ENCODE data around the gene POLG2. TPM values are rescaled to one million over a fixed set of nuclear protein-coding genes. Genes with fewer than 3 reads are reported as not detected.

POLG2 gene
- total RNA-seq, 1 donor from 2014 or later, result 10.8 TPM

GRCh38 chr17:64505340-64506200 is 8.7 kb upstream of the POLG2 start:
- no peaks in the 10 kb centered on the region for H3K27me3 ChIP-seq (ENCODE audit: control insufficient read depth, insufficient read depth, low read length)
- peaks cover 30% of the 10 kb centered on the region for H3K36me3 ChIP-seq (ENCODE audit: control insufficient read depth, insufficient read depth, low read length)
- peak; percentile 59 for DNase-seq (ENCODE audit: low read depth)
- H3K4me3 ChIP-seq (ENCODE audit: low read depth, low read length), result peak overlapping the region; percentile 61
- TF ChIP-seq, protein P1, sequence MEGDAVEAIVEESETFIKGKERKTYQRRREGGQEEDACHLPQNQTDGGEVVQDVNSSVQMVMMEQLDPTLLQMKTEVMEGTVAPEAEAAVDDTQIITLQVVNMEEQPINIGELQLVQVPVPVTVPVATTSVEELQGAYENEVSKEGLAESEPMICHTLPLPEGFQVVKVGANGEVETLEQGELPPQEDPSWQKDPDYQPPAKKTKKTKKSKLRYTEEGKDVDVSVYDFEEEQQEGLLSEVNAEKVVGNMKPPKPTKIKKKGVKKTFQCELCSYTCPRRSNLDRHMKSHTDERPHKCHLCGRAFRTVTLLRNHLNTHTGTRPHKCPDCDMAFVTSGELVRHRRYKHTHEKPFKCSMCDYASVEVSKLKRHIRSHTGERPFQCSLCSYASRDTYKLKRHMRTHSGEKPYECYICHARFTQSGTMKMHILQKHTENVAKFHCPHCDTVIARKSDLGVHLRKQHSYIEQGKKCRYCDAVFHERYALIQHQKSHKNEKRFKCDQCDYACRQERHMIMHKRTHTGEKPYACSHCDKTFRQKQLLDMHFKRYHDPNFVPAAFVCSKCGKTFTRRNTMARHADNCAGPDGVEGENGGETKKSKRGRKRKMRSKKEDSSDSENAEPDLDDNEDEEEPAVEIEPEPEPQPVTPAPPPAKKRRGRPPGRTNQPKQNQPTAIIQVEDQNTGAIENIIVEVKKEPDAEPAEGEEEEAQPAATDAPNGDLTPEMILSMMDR (IDR thresholded peaks at IDR 0.05; ENCODE audit: insufficient read depth, low read length, severe bottlenecking), result no peak
- FAIRE-seq, result no peak

GRCh38 chr17:64504769-64505339 is 8.0 kb upstream of the POLG2 start:
- peak overlapping the region; percentile 61 for H3K4me3 ChIP-seq (ENCODE audit: low read depth, low read length)
- FAIRE-seq (no peak), DNase-seq (ENCODE audit: low read depth) (peak; percentile 25)
- H3K36me3 ChIP-seq (ENCODE audit: control insufficient read depth, insufficient read depth, low read length), result peaks cover 33% of the 10 kb centered on the region
- TF ChIP-seq, protein P1 (IDR thresholded peaks at IDR 0.05; ENCODE audit: insufficient read depth, low read length, severe bottlenecking), result no peak
- no peaks in the 10 kb centered on the region for H3K27me3 ChIP-seq (ENCODE audit: control insufficient read depth, insufficient read depth, low read length)

GRCh38 chr17:64503821-64504768 is 7.2 kb upstream of the POLG2 start:
- no peak for FAIRE-seq
- TF ChIP-seq, protein P1 (IDR thresholded peaks at IDR 0.05; ENCODE audit: insufficient read depth, low read length, severe bottlenecking), result no peak
- peaks cover 33% of the 10 kb centered on the region for H3K36me3 ChIP-seq (ENCODE audit: control insufficient read depth, insufficient read depth, low read length)

DNA sequence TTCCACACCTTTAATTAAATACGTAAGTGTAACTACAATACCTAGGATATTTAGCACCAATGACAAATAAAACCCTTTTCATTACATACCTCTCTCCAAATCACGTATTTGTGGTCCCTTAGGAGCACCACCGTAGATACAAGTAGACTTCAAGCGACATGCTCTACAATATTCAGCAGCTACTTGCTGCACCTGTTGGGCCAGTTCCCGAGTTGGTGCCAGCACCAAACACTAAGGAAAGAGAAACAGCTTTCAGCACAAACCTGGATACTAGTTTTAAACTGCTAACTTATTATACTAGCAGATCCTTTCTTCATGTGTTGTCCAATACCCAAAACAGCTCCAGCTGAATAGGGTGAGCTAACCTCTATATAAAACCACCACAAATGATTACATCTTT is 6.5 kb upstream of the POLG2 start:
- DNase-seq (ENCODE audit: low read depth) (no peak), FAIRE-seq (no peak)
- Histone ChIP-seq H3K27me3 (ENCODE audit: control insufficient read depth, insufficient read depth, low read length) (no peaks in the 10 kb centered on the region), H3K4me3 (ENCODE audit: low read depth, low read length) (no peak overlapping the region), H3K36me3 (ENCODE audit: control insufficient read depth, insufficient read depth, low read length) (peaks cover 30% of the 10 kb centered on the region)
- TF ChIP-seq, protein P1 (IDR thresholded peaks at IDR 0.05; ENCODE audit: insufficient read depth, low read length, severe bottlenecking), result no peak

More at GRCh38 chr17:64503821-64504768, 7.2 kb upstream of the POLG2 start:
- no peaks in the 10 kb centered on the region for H3K27me3 ChIP-seq (ENCODE audit: control insufficient read depth, insufficient read depth, low read length)
- DNase-seq (ENCODE audit: low read depth), result no peak
- peak overlapping the region; percentile 61 for H3K4me3 ChIP-seq (ENCODE audit: low read depth, low read length)

GRCh38 chr17:64502809-64503208 is 6.0 kb upstream of the POLG2 start:
- DNase-seq (ENCODE audit: low read depth), result no peak
- no peak for FAIRE-seq
- TF ChIP-seq, protein P1 (IDR thresholded peaks at IDR 0.05; ENCODE audit: insufficient read depth, low read length, severe bottlenecking), result no peak
- H3K27me3 ChIP-seq (ENCODE audit: control insufficient read depth, insufficient read depth, low read length), result no peaks in the 10 kb centered on the region
- no peak overlapping the region for H3K4me3 ChIP-seq (ENCODE audit: low read depth, low read length)
- peaks cover 30% of the 10 kb centered on the region for H3K36me3 ChIP-seq (ENCODE audit: control insufficient read depth, insufficient read depth, low read length)
